GM18873 (cell line): ENCODE data around the gene LECT2.

Source experiments
- ATAC-seq: cut with Tn5 transposase; IDR thresholded peaks from one replicate; pipeline ENCODE4 v1.9.1; 2021; ENCODE audit warnings: mild to moderate bottlenecking, moderate library complexity, moderate number of reproducible peaks; ENCODE audit not compliant: unreplicated experiment, low FRiP score

The LECT2 gene

GRCh38 chr5:135942202-135942771 is 12.5 kb downstream of the LECT2 start:
- ATAC-seq, result no peak

DNA sequence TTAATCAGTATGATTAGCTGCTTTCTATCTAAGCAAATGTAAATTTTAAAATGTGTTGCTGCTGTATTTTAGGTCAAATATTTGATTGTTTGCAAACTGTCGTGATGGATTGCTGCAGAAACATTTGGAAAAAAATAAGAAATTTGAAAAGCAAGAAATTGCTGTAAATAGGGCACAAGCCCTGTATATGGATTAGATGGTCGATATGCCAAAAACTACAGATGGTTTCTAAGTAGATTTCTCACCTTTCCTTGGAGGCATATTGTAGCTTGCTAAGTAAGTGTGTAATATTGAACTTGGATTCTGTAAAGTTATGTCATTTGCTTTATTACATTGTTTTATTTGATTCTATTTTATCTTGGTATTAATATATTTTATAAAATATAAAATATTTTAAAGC is 13.1 kb downstream of the LECT2 start:
- no peak for ATAC-seq

GRCh38 chr5:135937245-135937911 is 17.4 kb downstream of the LECT2 start:
- ATAC-seq, result no peak

DNA sequence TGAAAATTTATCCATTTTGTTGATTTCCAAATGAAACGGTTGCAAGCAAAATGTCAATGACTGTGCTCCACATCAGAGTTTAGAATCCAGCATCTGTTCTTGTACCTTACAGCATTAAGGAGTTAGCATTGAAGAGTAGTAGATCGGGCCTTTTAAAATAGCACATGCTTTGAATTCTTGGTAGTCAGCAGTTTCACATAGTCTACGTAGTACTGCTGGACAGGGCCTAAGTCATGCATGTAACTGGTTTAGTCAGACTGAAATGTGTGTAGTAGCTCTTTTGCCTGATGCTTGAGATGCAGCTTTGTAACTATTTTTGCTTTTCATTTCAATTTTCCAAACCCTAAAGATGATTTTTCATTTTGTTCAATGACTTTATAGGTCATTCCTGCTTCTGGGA is 19.8 kb downstream of the LECT2 start:
- no peak for ATAC-seq

DNA sequence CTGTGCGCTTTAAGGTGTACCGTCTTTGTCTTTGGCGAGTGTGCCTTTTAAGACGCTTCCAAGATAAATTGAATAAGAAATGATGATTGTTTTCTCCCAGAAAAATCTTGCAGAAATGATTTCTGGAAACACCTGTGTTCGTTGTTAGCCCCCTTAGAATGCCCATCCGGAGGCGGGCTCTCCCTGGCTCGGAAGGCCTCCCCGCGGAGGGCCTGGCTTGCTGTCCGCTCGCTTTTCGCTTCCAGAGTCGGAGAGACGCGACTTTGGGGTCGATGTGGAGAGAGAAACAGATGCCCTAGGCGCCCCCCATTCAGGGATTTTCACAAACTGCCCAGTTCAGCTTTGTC is 23.9 kb downstream of the LECT2 start:
- no peak for ATAC-seq

DNA sequence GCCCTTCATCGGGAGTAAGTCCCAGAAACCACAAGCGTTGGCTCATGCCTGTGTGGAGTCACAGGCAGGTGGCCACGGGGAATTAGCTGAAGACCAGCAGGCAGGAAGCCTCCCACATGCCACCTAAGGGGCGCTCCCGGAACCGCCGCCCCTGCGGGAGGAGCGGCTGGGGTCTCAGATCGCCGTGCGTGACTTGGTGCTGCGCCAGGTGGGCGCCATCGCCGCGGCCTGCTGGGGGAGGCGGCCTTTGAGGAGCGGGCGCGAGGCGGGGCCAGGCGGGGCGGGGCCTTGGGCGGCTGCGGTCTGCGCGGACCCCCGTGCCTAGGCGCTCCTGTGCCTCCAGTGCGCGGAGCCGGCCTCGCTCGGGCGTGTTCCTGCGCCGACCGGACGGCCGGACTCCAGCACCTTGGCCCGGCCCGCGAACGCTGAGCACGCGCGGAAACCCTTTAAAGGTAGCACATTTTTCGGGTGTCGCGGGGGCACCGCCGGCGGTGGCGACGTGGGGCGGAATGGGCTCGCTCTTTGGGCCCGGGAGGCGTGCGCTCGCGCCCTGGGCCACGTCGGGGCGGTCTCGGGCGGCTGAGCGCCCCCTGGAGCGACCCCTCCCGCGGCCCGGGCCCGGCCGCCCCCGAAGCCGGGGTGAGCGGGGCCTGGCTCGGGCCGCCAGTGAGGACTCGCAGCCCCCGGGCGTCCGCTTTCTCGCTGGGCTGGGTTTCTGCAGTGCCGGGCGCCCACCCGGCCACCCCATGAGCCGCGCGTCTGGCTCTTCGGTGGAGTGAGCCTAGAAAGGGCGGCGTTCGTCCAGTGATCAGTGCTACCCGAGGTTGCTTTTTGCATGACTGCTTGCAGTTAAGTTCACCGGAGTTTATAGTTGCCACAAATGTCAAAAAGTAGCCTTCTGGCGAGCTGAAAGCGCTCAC is 24.5 kb downstream of the LECT2 start:
- ATAC-seq, result no peak

GRCh38 chr5:135921388-135921787 is 33.4 kb downstream of the LECT2 start:
- no peak for ATAC-seq

DNA sequence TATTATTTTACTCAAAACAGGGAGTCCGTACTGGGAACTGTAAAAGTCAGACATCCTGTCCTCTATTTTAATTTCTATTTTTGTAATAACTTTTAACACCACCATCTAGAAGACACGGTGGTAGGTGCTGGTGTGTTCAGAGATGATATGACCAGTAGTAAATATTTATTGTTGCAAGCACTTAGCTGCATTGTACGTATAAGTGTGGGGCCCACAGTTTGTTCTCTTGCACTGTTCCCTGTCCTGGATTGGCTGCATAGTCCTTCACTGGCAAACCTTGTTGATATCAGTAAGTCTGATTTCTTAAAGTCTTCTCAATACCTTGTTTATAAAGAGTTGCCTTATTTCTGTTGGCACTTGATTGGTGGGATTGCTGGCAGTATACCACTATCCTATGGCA is 34.6 kb downstream of the LECT2 start:
- no peak for ATAC-seq

DNA sequence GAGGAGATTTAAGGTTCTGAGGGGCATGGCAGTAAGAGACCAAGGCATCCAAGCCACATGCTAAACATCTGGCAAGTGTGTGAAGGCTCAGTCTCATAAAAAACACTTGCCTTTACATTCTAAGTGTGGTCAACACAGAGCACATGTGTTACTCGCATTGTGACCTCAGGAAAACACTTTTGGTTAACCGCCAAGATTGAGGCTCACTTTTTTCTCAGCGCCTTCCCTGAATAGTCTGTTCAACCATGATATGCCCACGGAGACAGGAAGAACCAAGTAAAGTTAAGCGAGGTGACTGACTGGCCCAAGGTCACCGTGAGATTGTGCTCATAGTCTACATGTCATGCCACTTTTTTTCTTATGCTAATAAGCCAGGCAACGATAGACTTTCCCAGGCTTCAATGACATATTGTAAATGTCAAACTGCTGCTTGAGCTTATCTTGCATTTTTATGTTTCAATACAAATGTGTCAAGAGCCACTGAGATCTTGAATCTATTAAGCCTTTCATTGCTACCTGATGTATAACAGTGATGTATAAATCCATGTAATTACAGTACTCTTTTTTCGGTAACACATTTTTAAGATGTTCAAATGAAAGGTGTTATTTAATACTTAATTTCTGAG is 38.0 kb downstream of the LECT2 start:
- ATAC-seq, result no peak

DNA sequence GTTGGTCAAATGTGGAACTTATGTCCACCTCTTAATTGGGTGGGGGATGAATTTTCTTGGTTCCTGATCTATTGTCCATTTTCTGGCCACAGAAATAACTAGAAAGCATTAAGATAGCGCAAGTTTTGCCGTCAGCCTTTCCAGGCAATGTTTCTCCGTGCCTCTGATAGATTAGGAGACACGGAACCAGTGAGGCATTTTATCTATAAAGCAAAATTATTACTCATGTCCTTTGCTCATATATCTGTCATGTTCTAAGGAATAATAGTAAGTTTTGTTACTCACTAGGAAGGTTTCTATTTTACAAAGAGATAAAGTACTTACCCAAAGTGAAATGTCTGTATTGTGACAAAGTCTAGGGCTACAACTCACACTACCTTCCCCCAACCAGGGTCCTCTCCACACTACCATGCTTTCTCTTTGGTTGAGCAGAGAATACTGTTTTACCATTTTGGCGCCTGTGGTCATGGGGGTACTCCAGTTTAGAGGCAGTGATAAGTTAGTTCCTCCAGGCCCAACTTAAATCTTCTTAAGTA is 39.2 kb downstream of the LECT2 start:
- ATAC-seq, result no peak

GRCh38 chr5:135913713-135914626 is 40.8 kb downstream of the LECT2 start:
- ATAC-seq, result no peak

DNA sequence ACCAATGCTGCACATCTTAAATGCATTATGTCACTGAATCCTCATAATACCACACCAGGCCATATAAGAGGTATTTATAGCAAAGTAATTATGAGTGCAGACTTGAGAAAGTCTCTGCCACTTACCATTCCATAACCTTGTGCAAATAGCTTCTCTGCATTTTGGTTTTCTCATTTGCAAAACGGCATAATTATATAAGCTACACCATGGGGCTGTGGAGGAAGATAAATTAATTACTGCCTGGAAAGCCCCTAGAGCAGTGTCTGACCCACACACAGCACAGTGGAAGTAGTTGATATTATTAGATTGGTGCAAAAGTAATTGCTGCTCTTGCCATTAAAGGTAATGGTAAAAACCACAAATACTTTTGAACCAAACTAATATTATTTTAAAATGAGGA is 49.6 kb downstream of the LECT2 start:
- ATAC-seq, result no peak

GRCh38 chr5:135901633-135902032 is 53.1 kb downstream of the LECT2 start:
- ATAC-seq, result no peak

GRCh38 chr5:135900276-135900675 is 54.5 kb downstream of the LECT2 start:
- ATAC-seq, result no peak

- ATAC-seq, result no peak
Measured at GRCh38 chr5:135898651-135899050, 56.1 kb downstream of the LECT2 start.
